Glutamatergic neuron (in vitro differentiated cells): ENCODE measurements around the gene SLC26A1. TPM values are rescaled to one million over a fixed set of nuclear protein-coding genes. Genes with fewer than 3 reads are reported as not detected.

Experiments
- DNase-seq: peaks from one replicate; pipeline ENCODE4 v3.0.0; 2022
- H3K27ac Mint-ChIP-seq: one replicate; pipeline ENCODE4 v1.8.0; 2020; ENCODE audit warnings: mild to moderate bottlenecking, mixed read lengths, inconsistent platforms; ENCODE audit not compliant: unreplicated experiment
- H3K27me3 Mint-ChIP-seq: one replicate; pipeline ENCODE4 v1.8.0; 2020; ENCODE audit warnings: mild to moderate bottlenecking, moderate library complexity, mixed read lengths, inconsistent platforms; ENCODE audit not compliant: unreplicated experiment
- H3K36me3 Mint-ChIP-seq: one replicate; pipeline ENCODE4 v1.8.0; 2020; ENCODE audit warnings: mild to moderate bottlenecking, mixed read lengths, inconsistent platforms; ENCODE audit not compliant: unreplicated experiment
- H3K4me1 Mint-ChIP-seq: one replicate; pipeline ENCODE4 v1.8.0; 2020; ENCODE audit warnings: mild to moderate bottlenecking, low read depth, mixed read lengths, inconsistent platforms; ENCODE audit not compliant: unreplicated experiment
- H3K4me3 Mint-ChIP-seq: one replicate; pipeline ENCODE4 v1.8.0; 2020; ENCODE audit warnings: mild to moderate bottlenecking, mixed read lengths, inconsistent platforms; ENCODE audit not compliant: unreplicated experiment
- H3K9me3 Mint-ChIP-seq: one replicate; pipeline ENCODE4 v1.8.0; 2020; ENCODE audit warnings: mild to moderate bottlenecking, moderate library complexity, mixed read lengths, inconsistent platforms; ENCODE audit not compliant: unreplicated experiment
- total RNA-seq: library from RNA; stranded (reverse); fragmentation: NEBNext Ultra II Directional; extraction: Animal tissue kit (Norgen Biotek cat#: 25700); gene quantifications from one replicate; pipeline ENCODE4 v1.2.1, GENCODE V29; 2021; ENCODE audit not compliant: unreplicated experiment
- TF ChIP-seq, protein P1 (sequence below): fragments of 200-600 bp; sonication (generic); IDR thresholded peaks from one replicate; pipeline ENCODE4 v1.5.0; 2021; ENCODE audit not compliant: partially characterized antibody, unreplicated experiment

The SLC26A1 gene
- total RNA-seq, 1 donor from 2014 or later: 0.54 TPM

- Mint-ChIP-seq H3K4me3 (no peak overlapping the region), H3K27ac (no peak overlapping the region), H3K4me1 (peaks cover 1% of the 10 kb centered on the region), H3K27me3 (peaks cover 5% of the 10 kb centered on the region), H3K36me3 (no peaks in the 10 kb centered on the region), H3K9me3 (peaks cover 5% of the 10 kb centered on the region)
- TF ChIP-seq, protein P1, sequence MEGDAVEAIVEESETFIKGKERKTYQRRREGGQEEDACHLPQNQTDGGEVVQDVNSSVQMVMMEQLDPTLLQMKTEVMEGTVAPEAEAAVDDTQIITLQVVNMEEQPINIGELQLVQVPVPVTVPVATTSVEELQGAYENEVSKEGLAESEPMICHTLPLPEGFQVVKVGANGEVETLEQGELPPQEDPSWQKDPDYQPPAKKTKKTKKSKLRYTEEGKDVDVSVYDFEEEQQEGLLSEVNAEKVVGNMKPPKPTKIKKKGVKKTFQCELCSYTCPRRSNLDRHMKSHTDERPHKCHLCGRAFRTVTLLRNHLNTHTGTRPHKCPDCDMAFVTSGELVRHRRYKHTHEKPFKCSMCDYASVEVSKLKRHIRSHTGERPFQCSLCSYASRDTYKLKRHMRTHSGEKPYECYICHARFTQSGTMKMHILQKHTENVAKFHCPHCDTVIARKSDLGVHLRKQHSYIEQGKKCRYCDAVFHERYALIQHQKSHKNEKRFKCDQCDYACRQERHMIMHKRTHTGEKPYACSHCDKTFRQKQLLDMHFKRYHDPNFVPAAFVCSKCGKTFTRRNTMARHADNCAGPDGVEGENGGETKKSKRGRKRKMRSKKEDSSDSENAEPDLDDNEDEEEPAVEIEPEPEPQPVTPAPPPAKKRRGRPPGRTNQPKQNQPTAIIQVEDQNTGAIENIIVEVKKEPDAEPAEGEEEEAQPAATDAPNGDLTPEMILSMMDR: no peak
- no peak for DNase-seq
These were observed 30.9 kb upstream of the SLC26A1 start for GRCh38 chr4:1023895-1024740.

GRCh38 chr4:1023075-1023640, 30.0 kb upstream of the SLC26A1 start:
- Mint-ChIP-seq H3K27ac (no peak overlapping the region), H3K4me3 (no peak overlapping the region), H3K9me3 (peaks cover 5% of the 10 kb centered on the region), H3K36me3 (no peaks in the 10 kb centered on the region), H3K27me3 (peaks cover 5% of the 10 kb centered on the region), H3K4me1 (peaks cover 1% of the 10 kb centered on the region)
- TF ChIP-seq, protein P1: no peak
- no peak for DNase-seq

DNA sequence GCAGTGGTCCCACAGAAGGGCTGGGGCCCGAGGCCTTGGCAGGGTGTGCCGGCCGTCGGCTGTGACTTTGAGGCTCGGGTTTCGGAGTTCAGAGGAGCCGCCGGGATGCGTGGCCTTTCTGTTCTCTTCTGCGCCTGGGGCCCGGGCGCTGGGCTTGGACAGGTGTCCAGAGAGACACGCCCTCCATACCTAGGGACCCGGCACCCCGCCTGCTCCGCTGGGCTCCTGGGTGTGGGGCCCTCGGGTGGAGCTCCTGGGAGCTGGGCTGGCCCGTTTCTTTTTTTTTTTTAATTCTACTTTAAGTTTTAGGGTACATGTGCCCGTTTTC, 29.5 kb upstream of the SLC26A1 start:
- Mint-ChIP-seq H3K4me1 (peaks cover under 1% of the 10 kb centered on the region), H3K9me3 (peaks cover 5% of the 10 kb centered on the region), H3K27me3 (peaks cover 5% of the 10 kb centered on the region)

DNA sequence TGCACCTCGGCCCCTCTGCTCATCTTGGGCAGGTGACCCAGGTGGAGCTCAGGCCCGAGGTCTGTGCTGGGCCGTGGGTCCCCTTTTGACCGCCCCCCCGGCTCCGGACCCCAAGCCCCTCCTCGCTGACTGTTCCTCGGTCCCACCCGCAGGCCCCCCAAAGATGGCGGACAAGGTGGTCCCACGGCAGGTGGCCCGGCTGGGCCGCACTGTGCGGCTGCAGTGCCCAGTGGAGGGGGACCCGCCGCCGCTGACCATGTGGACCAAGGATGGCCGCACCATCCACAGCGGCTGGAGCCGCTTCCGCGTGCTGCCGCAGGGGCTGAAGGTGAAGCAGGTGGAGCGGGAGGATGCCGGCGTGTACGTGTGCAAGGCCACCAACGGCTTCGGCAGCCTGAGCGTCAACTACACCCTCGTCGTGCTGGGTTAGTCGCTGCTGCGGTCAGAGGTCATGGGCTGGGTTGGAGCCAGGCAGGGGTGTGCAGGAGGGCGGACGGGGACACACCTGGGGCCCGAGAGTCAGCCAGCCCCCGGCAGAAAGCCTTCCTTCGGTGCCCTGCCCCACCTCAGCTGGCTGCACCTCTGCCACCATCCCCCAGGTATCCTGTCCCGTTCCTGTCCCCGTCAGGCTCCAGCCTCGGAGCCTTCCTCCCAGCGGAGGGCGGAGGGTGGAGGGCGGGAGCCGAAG, 29.0 kb upstream of the SLC26A1 start:
- Mint-ChIP-seq H3K27me3 (peaks cover 5% of the 10 kb centered on the region), H3K36me3 (no peaks in the 10 kb centered on the region)
- TF ChIP-seq, protein P1: no peak

More for the DNA sequence above, 29.5 kb upstream of the SLC26A1 start:
- TF ChIP-seq, protein P1: no peak
- no peak overlapping the region for H3K4me3 Mint-ChIP-seq
- H3K36me3 Mint-ChIP-seq: no peaks in the 10 kb centered on the region
- no peak overlapping the region for H3K27ac Mint-ChIP-seq
- DNase-seq: no peak

More for the DNA sequence above, 29.0 kb upstream of the SLC26A1 start:
- H3K27ac Mint-ChIP-seq: no peak overlapping the region
- DNase-seq: no peak
- H3K4me1 Mint-ChIP-seq: no peaks in the 10 kb centered on the region
- no peak overlapping the region for H3K4me3 Mint-ChIP-seq
- H3K9me3 Mint-ChIP-seq: peaks cover 5% of the 10 kb centered on the region
